C4-2B (cell line): ENCODE data around the gene KCNMA1.

ENCODE experiments used
- CTCF ChIP-seq: fragments of 450-650 bp; conservative IDR thresholded peaks from 2 replicates; pipeline ENCODE4 v1.5.1; 2017; ENCODE audit warnings: mild to moderate bottlenecking
- ZFX ChIP-seq: fragments of 450-650 bp; IDR thresholded peaks from 2 replicates; pipeline ENCODE4 v1.6.1; 2017

- TF ChIP-seq CTCF (no peak), ZFX (no peak)
These were observed 50.7 kb downstream of the KCNMA1 start for GRCh38 chr10:77586719-77587415.
